GM19324 (cell line): ENCODE results near the gene CDK17.
"Not testable (repeated sequence)": the region's sequence is repeated elsewhere in the genome, so short reads cannot be mapped to it uniquely, and the experiment has no call there.

Experiments
- ATAC-seq: cut with Tn5 transposase; IDR thresholded peaks from one replicate; pipeline ENCODE4 v1.9.1; 2021; ENCODE audit warnings: mild to moderate bottlenecking, moderate library complexity; ENCODE audit not compliant: unreplicated experiment, low FRiP score

CDK17 gene

DNA sequence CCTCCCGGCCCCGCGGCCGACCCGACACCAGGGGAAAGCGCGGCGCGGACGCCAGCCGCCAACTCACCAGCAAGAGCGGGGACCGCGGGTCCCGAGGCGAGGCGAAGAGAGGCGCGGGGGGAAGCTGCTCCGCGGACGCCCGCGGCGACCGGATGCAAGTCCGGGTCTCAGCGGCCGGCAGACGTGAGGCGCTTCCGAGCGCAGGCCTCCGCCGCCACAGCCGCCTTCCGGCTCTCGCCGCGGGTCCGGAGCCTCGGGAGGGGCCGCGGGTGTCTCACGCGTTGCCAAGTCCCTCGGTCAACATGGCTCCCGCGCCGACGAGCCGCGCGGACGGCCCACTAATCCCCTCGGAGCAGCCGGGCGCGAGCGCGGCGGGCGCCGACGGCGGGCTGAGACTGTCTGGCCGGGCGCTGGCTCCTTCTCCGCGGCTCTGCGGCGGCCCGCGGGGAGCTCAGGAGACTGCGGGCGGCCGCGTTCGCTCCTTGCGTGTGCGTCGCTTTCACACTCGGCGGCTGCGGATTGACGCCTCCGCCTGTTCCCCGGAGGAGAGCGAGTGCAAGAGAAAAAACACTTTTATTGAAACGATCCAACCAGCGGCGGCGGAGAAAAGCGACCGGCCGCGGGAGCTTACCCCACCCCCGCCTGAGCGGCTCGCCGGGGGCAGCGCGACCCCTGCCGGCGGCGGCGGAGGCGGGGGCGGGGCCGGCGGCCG is at the start of gene CDK17:
TSS of gene CDK17 (minus strand) at position 521 of the 712 bp plus-strand sequence. CDS start 65,603 bp downstream, outside the sequence.
- ATAC-seq, result peak; percentile 63

DNA sequence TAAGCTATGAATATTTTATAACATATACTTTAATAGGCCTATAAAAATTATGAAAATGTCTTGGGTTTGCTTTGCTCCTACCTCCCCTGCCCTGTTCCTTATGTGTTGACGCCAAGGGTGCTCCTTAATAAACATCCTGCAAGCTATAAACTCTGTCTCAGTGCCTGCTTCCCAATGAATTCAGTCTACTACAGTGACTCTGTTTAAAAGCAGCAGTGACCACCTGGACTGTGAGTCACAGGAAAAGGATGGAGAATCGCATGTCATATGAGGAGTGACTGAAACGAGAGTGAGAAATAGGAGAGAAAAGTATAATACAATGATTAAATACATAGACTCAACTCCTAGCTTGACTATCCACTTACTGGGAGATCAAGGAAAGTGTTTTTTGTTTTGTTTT is 48.1 kb upstream of the CDK17 start:
- no peak for ATAC-seq

DNA sequence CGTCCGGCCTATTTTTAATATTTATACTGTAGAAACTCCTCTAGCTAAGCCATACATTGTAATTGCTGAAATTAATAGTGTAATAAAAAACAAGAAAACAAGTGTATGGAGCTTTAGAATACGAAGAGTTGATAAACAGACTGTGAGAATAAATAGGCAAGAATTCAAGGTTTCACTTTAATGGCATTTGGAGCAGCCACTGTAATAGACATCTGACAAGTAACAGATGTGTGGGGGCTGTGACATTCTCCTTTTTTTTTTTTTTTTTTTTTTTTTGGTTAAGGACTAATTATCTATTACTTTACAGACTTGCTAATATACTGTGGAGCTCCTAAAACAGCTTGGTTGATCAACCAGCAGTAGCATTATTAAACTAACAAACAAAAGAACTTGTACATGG is 47.0 kb upstream of the CDK17 start:
- ATAC-seq, result no peak

DNA sequence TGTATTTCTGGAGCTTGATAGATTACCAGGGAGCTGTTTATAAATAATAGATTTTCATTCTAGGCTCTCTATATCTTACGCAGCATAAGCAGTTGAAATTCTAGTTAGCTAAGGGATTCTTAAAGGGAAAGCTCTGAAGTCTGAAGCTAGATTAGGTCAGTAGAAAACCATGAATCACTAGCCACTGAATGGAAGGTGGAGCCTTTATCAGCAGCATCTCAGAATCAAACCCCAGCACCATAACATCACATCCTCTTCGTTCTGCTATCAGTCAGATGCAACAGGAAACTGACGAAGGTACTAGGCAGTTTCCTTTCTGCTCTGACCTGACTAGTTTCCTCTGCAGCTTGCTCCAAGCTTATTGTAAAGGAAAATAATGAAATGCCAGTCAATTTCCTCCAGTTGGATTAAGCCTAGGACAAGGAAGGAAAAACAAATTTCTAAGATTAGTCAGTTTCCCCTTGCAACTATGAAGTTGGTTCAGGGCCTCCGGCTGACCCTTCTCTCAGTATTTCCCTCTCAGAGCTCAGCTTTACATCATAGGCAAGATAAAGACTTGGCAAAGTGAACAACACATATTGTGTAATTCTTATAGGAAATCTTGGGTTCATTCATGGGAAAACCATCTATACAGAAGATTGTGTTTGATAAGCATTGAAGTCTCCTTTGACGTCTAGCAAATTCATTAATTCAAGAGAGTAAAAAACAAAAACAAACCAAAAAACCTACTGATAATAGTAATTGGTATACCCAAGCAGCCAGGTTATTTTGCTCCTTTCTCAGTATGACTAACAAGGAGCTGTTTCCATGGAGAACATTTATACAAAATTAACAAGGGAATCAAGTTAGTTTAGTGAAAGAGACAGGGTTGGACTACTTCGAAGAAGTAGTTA is 45.7 kb upstream of the CDK17 start:
- ATAC-seq, result peak; percentile 68

DNA sequence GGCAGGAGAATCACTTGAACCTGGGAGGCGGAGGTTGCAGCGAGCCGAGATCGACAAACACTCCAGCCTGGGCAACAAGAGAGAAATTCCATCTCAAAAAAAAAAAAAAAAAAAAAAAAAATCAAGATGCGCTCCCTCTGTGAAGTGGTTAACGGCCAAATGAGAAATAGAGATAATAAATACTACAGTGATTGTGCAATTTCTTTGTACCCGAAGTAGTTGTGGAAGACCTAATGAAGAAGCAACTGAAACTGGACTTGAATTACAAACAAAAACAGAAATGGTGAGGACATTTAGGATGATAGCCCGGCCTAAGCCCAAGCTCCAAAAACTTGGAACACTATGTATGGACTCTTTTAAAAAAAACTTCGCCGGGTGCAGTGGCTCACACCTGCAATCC is 44.2 kb upstream of the CDK17 start:
- ATAC-seq, result no peak

DNA sequence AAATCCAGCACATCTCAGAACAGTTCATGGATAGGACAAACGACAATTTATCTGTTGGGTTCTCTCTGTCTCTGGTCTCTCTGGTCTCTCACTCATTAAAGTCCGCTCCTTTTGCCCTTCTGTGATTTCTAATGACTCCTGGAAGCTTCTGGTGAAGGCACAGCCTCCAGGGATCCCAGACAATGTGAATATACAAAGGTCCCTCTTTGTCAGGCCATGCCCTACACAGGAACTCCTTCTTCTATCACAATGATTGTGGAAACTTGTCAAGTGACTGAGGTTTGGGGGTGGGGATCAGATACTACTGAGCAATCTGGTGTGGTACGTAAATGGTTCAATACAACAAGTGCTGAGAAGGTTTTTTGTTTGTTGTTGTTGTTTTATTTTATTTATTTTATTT is 42.7 kb upstream of the CDK17 start:
- ATAC-seq, result no peak

DNA sequence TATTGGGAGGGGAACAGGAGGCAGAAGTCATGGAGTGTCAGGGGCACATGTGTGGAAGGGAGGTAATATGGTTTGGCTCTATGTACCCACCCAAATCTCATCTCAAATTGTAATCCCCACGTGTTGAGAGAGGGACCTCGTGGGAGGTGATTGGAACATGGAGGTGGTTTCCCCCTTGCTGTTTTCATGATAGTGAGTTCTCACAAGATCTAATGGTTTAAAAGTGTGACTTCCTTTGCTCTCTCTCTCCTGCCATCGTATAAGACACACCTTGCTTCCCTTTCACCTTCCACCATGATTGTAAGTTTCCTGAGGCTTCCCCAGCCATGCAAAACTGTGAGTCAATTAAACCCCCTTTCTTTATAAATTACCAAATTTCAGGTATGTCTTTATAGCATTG is 41.6 kb upstream of the CDK17 start:
- ATAC-seq, result no peak

DNA sequence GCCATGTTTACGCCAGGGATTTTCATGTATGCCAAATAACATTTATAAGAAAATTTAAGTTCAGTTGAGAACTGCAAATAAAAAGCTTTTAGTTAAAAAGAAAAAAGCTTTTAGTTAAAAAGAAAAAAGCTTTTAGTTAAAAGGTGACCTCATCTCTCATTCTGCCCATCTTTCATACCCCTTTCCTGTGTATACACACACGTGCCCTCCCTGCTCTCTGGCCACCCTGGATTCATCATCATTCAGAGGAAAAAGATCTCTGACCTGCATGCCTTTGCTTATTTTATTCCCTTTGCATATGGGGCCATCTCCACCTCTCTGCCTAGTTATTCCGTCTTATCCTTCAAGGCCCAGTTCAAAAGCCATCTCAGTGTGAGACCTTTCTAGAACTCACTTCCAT is 38.1 kb upstream of the CDK17 start:
- no peak for ATAC-seq

DNA sequence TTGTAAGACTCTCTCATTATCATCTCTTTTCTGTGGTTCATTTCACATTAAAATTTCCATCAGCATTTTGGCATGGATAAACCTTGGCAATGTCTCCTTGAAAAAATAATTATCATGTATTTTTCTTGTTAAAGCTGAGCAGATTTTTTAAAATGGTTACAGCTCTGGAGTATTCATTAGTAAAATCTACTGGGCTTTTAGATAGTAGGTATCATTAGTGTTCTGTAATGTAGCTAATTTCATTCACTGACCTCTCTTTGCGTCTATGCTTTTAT is 36.9 kb upstream of the CDK17 start:
- no peak for ATAC-seq

DNA sequence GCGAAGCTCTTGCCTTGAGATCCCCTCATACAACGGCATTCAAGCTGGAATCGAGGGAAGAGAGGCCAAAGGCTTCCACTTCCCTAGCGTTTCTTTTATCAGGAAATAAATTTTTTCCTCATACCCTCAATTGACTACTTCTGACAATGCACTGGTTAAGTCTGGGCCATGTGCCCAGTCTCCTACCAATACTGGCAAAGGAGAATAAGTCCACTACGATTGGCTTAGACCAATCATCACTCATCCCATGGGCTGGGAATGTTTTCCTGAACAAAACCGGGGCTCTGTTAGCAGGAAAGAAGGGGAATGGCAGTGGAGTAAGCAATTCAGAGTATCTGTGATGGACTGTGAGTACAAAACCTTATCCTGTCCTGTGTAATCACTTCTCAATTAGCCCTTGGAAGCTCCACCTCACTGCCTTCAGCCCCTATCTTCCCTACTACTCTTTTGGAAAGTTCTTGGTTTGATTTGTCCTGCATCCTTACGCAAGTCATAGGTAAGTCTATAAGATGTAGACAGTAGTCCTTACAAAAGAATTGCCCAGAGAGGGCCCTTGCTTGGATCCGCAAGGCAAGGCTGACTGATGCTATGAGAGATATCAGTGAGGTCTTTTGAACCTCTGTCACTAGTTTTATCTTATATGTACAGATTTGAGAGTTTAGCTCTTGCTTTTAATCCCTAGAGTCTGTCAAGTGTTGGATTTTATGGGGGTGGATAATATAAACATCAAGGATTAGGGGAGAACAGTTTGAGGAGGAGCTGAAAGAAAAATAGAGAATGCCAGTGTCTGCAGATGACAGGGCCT is 36.3 kb upstream of the CDK17 start:
- ATAC-seq, result no peak

DNA sequence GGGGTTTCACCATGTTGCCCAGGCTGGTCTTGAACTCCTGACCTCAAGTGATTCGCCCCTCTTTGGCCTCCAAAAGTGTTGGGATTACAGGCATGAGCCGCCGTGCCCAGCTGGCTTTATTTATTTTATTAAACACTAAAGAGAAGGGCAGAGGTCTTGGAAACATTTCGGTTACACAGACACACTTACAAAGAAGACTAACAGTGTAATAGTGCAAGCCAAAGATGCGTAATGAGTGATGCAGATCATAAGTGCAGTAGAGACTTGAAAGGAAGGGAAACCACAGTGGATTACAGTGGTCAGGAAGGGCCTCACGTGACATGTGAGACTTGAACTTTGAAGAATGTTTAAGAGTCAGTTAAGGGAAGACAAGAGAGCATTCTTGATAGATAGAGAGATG is 33.9 kb upstream of the CDK17 start:
- no peak for ATAC-seq

DNA sequence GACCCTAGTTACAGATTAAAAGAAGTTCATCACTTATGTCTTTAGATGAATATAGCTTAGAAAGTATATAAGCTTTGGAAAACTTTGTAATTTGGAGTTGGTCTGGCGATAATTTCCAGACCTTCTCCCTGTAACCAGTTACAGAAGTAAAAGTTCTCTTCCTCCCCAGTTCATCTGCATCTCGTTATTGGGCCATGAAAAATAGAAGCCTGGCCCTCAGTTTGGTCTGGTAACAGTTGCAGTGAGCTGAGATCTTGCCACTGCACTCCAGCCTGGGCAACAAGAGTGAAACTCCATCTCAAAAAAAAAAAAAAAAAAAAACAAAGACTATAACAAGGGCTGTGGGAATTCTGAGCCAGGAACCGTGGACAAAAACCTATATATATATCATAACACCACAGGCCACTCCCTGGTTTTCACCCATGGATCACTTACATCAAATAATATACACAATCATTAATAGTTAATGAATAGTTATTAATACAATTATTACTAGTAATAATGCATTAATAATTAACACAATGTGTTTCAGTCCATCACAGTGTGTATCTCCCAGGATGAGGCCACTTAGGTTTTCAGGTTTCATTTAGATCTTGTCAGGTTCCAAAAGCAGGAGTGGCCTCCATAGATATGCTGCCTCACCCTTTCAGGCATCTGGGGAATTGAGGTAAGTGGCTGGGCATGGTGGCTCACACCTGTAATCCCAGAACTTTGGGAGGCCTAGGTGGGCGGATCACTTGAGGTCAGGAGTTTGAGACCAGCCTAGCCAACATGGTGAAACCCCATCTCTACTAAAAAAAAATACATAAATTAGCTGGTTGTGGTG is 32.5 kb upstream of the CDK17 start:
- ATAC-seq, result not testable (repeated sequence)

DNA sequence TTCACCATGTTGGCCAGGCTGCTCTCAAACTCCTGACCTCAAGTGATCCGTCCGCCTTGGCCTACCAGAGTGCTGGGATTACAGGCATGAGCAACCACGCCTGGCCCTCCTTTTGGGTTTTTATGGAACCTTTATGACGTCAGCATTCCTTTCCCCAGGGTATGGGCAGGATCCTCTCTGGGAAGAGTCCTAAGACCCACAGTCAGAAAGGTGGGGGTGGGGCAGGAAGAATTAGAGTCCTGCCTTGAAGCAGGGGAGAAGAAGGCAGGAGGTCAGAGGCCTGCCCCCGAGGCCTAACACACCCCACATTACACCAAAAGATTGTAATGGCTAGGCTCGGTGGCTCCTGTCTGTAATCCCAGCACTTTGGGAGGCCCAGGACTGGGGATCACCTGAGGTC is 30.8 kb upstream of the CDK17 start:
- ATAC-seq, result no peak

DNA sequence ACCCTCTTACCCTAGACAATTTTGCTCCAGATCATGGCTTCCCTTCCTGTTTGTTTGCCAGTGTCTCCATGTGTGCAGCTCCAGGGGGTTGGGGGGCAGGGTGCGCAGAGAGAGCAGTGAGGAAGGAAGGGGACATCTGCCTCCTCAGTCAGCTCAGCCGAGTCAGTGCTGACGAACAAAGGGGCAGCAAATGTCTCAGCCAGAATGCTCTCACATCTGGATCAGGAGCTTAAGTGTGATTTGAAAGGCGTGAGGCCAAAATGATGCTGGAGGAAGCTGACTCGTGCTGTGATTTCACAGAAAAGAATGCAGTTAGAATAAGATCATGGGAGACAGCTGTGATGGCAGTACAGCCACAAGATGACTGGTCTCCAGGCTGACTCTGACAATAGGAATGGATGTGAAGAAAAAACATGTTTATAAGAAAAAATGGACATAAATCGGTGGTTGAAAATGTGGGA is 27.1 kb upstream of the CDK17 start:
- no peak for ATAC-seq

DNA sequence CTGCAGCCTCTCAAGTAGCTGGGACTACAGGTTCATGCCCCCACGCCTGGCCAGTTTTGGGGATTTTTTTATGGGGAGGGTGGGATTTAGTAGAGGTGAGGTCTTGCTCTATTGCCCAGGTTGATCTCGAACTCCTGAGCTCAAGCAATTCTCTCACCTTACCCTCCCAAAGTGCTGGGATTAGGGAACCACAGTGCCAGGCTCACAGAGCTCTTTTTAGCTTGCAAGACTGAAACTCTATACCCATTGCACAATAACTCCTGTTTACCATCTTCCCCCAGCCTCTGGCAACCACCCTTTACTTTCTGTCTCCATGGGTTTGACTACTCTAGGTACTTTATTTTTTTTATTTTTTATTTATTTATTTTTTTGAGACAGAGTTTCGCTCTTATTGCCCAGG is 25.7 kb upstream of the CDK17 start:
- ATAC-seq, result no peak

DNA sequence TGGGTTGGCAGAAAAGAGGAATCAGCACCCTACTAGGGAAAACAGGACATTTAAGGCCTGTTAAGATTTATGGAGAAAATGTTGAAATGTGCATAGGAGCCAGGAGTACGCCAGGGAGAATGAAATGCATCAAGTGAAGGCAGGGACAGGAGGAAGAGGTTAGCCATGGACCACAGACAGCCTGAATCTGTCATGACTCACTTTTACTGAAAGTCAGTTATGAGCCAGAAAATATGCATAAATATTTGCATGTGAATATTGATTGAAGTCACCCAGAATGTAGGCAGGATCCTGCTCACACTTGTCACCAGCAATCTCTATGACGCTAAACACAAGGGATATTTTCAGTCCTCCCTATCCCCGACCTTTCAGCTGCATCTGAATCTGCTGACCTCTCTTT is 25.1 kb upstream of the CDK17 start:
- peak; percentile 39 for ATAC-seq

DNA sequence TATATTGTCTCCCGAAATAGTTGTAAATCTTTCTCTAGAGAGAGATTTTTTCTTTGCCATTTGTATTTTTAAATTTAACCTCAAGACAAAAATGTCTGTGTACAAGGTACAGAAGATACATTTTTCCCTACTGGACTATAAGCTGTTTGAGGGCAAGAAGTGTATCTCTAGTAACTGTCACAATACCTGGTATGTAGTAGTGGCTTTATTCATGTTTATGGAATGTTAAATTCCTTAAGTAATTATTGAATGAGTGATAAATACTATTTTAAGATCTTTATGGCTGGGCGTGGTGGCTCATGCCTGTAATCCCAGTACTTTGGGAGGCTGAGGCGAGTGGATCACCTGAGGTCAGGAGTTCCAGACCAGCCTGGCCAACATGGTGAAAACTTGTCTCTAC is 24.4 kb upstream of the CDK17 start:
- no peak for ATAC-seq

DNA sequence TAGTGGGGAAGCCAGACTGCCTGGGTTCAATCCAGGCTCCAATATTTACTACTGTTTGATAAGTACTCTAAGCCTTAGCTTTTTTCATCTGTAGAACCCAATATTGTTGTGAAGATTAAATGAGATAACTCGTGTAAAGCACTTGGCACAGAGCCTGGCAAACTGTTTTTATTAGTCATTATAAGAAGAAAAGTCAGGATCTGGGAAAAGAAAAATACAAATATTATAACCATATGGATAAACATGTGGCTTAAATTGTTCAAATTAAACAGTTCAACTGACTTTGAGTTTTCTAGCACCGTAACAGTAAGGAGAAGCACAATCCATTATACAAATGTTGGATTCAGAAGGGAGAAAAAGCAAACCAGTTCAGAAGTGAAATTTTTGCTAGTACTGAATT is 22.0 kb upstream of the CDK17 start:
- ATAC-seq, result no peak

DNA sequence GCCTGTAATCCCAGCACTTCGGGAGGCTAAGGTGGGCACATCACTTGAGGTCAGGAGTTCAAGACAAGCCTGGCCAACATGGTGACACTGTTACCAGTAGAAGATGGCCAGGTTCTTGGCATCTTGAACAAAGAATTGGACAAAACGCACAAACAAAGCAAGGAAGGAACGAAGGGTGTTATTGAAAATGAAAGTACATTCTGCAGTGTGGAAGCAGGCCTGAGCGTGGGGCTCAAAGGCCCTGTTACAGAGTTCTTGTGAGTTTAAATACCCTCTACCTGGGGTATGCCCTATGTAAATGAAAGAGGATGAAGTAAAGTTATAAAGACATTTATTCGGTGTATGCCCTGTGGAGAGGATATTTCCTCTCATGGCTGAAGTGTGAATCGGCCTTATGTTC is 20.8 kb upstream of the CDK17 start:
- ATAC-seq, result no peak

DNA sequence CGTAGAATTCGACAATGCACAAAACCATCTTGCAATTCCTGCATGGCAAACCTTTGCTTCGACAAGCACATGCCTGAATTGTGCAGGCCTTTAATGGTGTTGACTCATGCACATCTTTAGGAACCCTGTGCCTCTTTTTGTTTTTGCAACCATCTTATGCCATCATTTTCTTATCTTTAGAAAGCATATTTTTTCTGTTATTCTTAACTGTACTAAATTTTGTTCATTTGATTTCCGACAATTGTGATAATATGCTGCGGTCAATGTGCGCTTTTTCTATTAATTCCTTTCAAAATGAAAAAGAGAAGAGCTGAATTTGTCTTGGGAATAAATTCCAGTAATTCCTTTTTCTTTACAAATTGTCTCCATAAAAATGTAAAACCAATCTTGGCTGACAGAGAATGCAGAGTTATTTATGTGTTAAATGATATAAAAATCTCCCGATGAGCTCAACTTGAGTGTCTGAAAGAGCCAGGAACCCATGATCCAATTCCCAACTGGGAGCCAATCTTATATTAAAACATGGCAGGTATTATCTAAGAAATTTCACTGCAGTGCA is 20.1 kb upstream of the CDK17 start:
- ATAC-seq, result no peak
